GM19467 (cell line): ENCODE results near the gene MAP3K5.
"Not testable (repeated sequence)": the region's sequence is repeated elsewhere in the genome, so short reads cannot be mapped to it uniquely, and the experiment has no call there.

ENCODE experiments used
- ATAC-seq: cut with Tn5 transposase; IDR thresholded peaks from one replicate; pipeline ENCODE4 v1.9.1; 2021; ENCODE audit warnings: mild to moderate bottlenecking, moderate library complexity; ENCODE audit not compliant: unreplicated experiment

The MAP3K5 gene

DNA sequence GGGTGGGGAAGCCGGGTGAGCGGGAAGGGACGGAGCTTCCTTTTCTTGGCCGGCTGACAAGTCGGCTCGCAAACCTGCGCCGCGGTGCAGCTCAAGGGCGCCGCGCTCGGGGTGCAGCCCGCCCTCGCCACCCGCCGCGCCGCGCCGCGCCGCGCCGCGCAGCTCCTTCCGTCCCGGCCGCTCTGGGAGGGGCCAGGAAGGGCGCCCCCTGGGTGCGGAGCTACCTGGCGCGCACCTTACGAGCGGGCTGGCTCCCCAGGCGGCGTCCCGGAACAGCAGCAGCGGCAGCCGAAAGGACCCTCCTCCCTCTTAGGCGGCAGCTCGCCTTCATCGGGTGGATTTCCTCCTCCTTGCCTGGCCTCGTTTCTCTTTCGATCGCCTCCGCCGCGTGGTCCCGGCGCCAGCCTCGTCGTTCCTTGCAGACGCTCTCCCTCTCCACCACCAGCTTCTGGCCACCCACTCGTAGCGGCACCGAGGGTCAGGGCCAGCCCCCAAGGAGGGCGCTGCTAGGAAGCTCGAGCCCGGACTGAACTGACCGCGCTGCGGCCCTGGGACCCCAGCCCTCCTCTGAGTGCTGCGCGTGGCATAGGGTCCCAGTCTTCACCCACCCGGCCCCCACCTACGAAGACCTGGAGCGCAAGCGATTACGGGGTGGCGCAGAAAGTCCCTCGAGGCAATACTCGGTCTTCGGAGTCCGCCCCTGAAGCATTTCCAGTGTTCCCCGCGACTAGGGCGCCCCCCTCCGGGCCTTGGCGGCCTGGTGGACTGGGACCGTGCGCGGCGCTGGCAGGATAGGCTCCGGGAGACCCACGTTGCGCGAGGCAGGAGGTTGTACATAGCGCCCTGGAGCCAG lies at the start of gene MAP3K5:
Gene MAP3K5, minus strand, starts transcription at position 68 of the 853 bp plus-strand sequence. CDS start 320 bp downstream, outside the sequence.
- peak; percentile 59 for ATAC-seq

GRCh38 chr6:136840276-136841001 lies 48.2 kb upstream of the MAP3K5 start:
- ATAC-seq: no peak

DNA sequence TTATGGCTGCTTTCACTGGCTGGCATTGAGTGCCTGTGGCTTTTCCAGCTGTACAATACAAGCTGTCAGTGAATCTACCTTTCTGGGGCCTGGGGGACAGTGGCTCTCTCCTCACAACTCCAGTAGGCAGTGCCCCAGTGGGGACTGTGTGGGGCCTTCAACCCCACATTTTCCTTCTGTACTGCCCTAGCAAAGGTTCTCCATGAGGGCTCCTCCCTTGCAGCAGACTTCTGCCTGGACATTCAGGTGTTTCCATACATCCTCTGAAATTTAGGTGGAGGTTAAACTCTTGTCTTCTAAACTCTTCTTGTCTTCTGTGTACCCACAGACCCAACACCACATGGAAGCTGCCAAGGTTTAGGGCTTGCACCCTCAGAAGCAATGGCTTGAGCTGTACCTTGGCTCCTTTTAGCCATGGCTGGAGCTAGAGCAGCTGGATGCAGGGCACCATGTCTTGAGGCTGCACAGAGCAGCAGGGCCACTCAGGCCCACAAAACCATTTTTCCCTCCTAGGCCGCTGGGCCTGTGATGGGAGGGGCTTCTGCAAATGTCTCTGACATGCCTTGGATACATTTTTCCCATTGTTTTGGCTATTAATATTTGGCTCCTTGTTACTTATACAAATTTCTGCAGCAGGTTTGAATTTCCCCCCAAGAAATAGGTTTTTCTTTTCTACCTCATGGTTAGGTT lies 39.7 kb upstream of the MAP3K5 start:
- ATAC-seq: no peak

DNA sequence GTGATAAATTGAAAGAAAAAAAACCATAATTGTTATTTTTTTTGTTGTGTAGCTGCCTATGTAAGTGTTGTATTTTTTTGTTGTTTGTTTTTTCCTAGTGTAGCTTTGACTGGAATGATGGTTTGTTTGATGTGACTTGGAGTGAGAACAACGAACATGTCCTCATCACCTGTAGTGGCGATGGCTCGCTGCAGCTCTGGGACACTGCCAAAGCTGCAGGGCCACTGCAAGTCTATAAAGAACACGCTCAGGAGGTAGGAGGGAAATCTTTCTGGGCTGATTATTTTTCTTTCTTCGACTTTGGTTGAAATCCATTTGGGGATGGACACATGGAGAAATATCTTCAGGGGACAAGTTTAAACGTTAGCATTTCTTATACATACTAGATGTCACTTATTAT lies 33.9 kb upstream of the MAP3K5 start:
- no peak for ATAC-seq

GRCh38 chr6:136823128-136823660 lies 30.9 kb upstream of the MAP3K5 start:
- ATAC-seq: no peak

DNA sequence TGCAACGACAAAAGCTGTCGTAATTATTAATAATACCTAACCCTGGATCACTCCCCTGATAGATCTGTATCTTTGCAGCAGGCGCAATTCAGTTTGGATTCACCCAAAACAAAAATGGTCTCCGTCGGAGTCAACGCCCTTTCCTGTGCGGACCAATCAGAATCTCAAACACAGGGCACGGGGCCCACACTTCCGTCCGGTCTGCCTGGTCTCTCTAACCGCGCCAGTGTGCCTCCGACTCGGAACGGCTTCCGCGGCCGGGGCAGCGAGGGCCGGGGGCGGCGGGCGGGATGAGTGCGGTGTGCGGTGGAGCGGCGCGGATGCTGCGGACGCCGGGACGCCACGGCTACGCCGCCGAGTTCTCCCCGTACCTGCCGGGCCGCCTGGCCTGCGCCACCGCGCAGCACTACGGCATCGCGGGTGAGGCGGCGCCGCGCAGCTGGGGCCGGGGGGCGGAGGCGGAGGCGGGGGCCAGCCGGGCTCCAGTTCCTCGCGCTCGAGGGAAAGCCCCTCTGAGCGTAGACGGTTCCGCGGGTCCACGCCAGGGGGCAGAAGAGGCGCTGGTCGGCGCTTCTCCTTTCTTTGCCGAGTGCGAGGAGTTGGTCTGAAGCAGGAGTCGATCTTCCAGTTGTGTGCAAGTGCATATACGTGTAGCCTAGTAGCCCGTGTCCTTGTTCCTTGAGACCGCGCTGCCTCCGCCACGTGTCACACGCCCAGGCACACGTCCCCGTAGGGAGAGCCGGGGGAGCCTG lies 30.3 kb upstream of the MAP3K5 start, which contains the start of gene PEX7:
Gene PEX7, plus strand, starts transcription at position 217 of the 752 bp plus-strand sequence. Its CDS starts 74 bp downstream, at position 291.
- ATAC-seq: peak; percentile 94

DNA sequence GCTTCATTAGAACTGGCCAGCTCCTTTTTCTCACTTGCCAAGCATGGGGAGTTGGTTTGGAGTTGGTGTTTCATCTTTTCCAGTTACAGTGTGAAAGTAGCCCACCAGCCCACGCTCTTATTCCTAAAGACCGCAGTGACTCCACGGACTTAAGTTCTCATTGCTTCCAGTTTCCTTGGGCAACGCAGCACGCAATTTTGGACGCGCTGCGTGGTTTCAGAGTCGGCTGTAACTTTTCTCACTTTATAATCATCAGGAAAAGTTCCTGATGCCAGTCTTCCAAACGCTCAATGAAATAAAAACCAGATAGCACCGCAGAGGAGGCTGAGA lies 29.7 kb upstream of the MAP3K5 start:
- peak; percentile 0 for ATAC-seq

DNA sequence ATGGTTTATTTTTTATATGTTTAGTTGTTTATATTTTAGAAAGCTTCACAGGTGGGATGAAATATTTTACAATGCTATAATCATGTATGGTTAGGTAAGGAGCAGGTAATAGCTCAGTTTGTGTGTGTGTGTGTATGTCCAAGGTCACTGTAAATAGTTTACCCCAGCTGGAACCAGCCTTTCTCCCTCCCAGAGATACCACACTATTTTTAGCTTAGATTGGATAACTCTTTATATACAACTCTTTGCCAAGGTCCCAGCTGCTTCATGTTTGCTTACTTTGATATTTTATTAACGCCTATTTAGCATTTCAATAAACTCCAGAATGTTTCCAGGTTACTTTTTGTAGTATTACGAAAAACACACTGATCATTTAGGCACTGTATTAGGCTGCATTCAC lies 28.3 kb upstream of the MAP3K5 start:
- ATAC-seq: no peak

- ATAC-seq: no peak
Measured at GRCh38 chr6:136816656-136817055, 24.4 kb upstream of the MAP3K5 start.

GRCh38 chr6:136815608-136816007 lies 23.3 kb upstream of the MAP3K5 start:
- not testable (repeated sequence) for ATAC-seq

DNA sequence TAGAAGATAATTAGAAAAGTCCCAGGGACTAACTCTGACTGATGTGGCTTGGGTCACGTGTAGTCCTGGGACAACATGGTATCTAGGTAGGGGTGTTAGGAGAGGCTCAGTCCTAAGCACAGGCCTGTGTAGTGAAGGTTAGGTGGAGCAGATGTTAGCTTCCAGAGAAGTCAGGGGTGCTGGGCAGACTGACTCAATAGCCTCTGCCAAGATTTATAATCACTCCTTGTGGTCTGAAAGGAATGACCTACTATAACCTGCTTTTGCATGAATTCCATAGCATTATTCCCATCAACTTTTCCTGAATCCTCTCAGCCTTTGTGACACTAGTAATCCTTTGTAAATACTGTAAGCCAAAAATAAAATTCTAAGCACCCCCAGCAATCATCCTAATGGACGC lies 19.9 kb upstream of the MAP3K5 start:
- no peak for ATAC-seq

DNA sequence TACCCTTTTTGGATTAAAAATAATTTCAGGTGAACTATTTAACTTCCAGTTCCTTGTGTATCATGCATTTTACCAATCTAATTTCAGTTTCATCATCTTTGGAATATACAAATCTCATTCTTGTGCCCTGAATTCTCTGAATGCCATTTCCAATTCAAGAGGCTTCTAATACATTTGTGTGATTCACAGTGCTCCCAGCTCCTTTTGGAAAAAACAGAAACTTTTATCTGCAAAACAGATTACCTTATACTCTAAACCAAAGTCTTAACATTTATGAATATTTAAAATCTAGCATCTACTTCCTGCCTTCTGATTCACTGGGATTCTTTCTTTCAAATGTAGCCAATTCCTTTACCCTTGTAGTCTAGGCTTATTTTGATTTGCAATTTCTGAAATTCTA lies 19.0 kb upstream of the MAP3K5 start:
- no peak for ATAC-seq

GRCh38 chr6:136809091-136809860 lies 17.0 kb upstream of the MAP3K5 start:
- ATAC-seq: no peak

- no peak for ATAC-seq
Measured at GRCh38 chr6:136803608-136804007, 11.3 kb upstream of the MAP3K5 start.

- no peak for ATAC-seq
Measured at GRCh38 chr6:136801581-136801980, 9.3 kb upstream of the MAP3K5 start.

DNA sequence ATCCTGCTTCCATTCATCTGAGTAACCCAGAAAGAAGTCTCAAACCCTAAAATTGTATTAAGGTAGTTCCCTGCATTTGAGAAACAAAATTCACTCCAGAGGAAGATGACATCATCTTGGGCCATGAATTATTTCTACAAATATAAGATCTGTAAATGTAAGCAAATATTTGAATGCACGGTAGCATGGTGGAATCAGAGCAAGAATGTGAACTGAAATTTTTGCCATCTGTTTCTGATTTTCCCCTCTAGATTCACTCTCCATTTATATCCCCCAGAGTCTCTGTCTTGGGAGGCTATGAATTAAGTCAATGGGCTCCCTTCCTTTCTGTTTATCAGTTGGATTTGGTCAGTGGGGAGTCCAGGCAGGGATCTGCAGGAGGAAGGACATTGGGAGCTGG lies 5.8 kb upstream of the MAP3K5 start:
- ATAC-seq: no peak

DNA sequence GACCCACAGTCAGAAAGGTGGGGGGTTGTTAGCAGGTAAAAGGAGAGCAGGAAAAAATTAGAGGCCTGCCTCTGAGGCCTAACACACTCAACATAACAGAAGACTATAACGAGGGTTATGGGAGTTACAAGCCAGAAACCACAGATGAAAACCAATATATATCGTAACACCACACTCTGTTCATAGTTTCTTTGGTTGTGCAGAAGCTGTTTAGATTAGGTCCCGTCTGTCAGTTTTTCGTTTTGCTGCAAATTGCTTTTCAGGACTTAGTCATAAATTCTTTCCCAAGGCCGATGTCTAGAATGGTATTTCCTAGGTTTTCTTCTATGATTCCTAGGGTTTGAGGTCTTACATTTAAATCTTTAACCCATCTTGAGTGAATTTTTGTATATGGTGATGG lies 3.7 kb upstream of the MAP3K5 start:
- ATAC-seq: no peak

DNA sequence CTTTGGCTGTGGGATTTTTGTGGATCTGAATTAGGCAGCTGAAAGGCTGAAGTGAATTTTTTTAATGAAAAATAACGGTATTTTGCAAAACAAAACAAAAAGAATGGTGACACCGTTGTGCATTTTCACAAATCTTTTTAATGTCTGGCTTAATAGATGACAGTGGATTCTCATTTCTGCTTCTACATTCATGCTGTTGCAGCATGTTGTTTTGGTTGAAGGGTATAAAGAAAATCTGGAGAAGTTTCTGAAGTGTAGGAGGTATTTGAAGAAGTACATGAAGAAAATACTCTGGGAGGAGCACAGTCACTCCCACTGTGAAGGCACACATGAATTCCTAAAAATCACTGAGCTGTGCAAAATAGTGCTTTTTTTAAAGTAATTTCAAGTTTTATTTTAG lies 3.1 kb upstream of the MAP3K5 start:
- ATAC-seq: no peak

DNA sequence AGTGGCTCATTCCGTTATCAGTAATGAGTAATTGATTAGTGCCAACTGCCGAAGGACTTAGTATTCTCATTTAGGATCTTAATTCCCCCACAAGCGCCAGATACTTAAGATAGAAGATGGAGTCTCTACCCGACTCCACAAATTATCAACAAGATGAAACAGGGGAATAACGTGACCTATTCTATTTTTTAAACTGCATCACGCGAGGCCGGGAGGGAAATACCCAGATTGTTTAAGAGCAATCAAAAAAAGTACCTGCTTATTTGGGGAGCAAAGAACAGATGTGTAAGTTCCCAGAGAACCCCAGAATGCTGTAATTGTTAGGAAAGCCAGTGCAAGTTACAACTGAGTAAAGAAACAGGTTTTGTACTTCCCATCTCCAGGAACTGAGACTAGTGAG lies 1.1 kb upstream of the MAP3K5 start:
- no peak for ATAC-seq

DNA sequence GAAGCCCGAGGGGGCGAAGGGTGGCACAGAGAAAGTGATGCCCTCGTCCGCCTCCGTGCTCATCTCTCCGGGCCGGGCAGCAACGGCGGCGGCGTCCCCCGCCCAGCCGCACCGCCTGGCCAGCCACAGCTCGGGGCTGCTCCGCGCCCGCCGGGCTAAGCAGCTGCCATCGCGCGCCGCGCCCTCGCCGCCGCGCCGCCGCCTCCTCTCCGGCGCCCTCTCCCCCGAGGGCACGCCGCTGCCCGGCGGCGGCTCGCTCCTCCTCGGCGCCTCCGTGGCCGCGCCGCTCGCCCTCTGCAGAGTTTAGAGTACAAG lies 225 bp downstream of the MAP3K5 start:
- no peak for ATAC-seq
